HTR-8/SVneo (cell line): Measurements from ENCODE around the gene CACNA1A.
"Not testable (repeated sequence)": the region's sequence is repeated elsewhere in the genome, so short reads cannot be mapped to it uniquely, and the experiment has no call there.

Experiments used
- DNase-seq: peaks from one replicate; pipeline ENCODE4 v3.0.0; 2011; ENCODE audit warnings: low spot score, mixed read lengths; ENCODE audit not compliant: insufficient read length
- FAIRE-seq: peaks from 2 replicates; lab custom pipeline; 2011; peaks lifted over from hg19 to GRCh38; lab: Jason Lieb, UNC

Gene CACNA1A

GRCh38 chr19:13376537-13376936 is 129.7 kb downstream of the CACNA1A start:
- FAIRE-seq, result no peak

GRCh38 chr19:13373599-13373998 is 132.7 kb downstream of the CACNA1A start:
- DNase-seq, result no peak
- FAIRE-seq, result no peak

More at GRCh38 chr19:13376537-13376936, 129.7 kb downstream of the CACNA1A start:
- DNase-seq, result no peak

GRCh38 chr19:13370948-13371347 is 135.3 kb downstream of the CACNA1A start:
- FAIRE-seq (no peak), DNase-seq (no peak)

DNA sequence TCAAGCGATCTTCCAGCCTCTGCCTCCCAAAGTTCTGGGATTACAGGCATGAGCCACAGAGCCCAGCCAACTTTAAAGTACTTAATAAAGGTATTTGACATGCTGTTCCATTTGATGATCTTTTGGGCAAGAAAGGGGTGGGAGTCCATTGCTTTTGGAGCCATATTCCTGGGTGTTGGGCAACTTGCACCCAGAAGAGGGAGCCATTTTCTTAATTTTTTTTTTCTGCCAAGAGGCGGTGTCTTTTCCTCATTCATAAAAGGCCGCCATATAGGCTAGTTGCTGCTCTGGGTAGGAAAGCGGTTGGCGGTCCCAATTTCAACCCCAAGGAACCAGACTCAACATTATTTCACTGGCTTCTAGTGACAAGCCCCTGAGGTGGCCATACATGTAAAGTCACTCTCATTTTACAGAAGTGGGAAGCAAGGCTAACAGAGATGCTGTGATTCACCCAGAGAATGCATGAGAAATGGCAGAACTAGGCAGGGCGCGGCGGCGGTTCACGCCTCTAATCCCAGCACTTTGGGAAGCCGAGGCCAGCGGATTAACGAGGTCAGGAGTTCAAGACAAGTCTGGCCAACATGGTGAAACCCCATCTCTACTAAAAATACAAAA is 139.6 kb downstream of the CACNA1A start:
- DNase-seq, result peak; percentile 56
- no peak for FAIRE-seq

GRCh38 chr19:13363954-13364353 is 142.3 kb downstream of the CACNA1A start:
- FAIRE-seq (no peak), DNase-seq (no peak)

- FAIRE-seq (no peak), DNase-seq (no peak)
Measured at GRCh38 chr19:13363245-13363644, 143.0 kb downstream of the CACNA1A start.

DNA sequence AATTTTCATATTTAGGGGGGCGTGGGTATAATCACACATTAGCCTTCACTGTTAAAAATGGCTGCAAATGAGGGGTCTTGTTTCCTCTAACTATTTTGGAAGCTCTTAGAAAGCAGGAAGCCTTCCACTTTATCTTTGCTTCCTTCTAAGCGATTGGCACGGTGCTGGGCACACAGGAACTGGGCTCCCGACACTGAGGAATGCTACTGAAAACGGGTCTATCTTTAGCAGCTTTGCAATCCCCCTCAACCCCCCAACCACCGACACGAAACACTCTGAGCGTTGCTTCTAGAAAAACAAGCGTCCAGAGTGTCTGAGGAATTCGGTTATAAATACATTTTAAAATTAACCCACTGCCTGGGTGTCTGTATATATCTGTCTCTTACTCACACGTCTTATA is 143.6 kb downstream of the CACNA1A start:
- no peak for FAIRE-seq
- no peak for DNase-seq

DNA sequence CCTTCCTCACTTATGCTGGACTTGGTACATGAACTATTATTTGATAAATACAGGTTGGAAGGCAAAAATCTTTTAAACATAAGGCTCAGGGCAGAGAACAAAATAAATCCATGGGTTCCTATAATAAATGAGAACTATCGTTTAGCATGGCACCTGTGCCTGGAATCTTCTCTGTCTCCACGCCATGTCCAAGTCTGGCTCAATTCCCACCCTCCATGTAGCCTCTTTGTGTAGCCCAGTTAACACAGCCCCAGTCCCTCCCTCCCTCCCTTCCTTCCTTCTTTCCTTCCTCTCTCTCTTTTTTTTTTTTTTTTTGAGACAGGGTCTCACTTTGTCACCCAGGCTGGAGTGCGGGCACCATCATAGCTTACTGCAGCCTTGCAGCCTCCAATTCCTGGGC is 144.6 kb downstream of the CACNA1A start:
- not testable (repeated sequence) for FAIRE-seq, DNase-seq

- FAIRE-seq (no peak), DNase-seq (no peak)
Measured at GRCh38 chr19:13356686-13357280, 149.5 kb downstream of the CACNA1A start.

- FAIRE-seq (no peak), DNase-seq (no peak)
Measured at GRCh38 chr19:13356185-13356584, 150.1 kb downstream of the CACNA1A start.

- DNase-seq, result no peak
- no peak for FAIRE-seq
Measured at GRCh38 chr19:13355356-13355755, 150.9 kb downstream of the CACNA1A start.

- FAIRE-seq, result no peak
- no peak for DNase-seq
Measured at GRCh38 chr19:13353625-13354024, 152.7 kb downstream of the CACNA1A start.

- DNase-seq (no peak), FAIRE-seq (no peak)
Measured at GRCh38 chr19:13350759-13351158, 155.5 kb downstream of the CACNA1A start.

DNA sequence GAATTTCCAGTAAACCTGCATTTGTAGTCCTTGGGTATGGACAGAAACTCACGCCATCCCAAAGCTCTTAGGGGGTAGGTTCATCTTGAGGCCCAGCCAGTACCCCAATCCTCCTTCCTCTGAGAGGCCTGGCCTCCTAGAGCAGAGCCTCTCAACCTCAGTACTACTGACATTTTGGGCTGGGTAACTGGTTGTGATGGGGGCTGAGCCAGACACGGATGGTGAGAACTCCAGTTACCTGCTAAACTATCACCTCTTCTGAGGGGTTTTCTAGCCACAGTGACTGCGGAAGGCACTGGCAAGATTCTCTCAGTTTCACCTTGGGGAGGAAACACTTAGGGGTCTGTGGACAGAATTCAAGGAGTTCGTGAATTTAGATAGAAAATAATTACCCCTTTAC is 156.2 kb downstream of the CACNA1A start:
- no peak for FAIRE-seq
- DNase-seq, result no peak

- FAIRE-seq, result no peak
Measured at GRCh38 chr19:13347367-13347766, 158.9 kb downstream of the CACNA1A start.

DNA sequence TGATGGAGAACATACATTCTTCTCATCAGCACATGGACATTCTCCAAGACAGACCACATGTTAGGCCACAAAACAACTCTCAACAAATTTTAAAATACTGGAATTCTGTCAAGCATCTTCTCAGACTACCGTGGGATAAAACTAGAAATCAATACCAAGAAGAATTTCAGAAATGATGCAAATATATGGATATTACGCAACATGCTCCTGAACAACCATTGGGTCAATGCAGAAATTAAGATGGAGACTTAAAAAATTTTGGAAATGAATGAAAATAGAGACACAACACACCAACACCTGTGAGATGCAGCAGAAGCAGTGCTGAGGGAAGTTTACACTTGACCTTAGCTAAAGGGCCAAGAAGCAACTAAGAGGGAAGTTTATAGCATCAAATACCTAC is 162.8 kb downstream of the CACNA1A start:
- FAIRE-seq (no peak), DNase-seq (no peak)

More at GRCh38 chr19:13347367-13347766, 158.9 kb downstream of the CACNA1A start:
- DNase-seq, result no peak

DNA sequence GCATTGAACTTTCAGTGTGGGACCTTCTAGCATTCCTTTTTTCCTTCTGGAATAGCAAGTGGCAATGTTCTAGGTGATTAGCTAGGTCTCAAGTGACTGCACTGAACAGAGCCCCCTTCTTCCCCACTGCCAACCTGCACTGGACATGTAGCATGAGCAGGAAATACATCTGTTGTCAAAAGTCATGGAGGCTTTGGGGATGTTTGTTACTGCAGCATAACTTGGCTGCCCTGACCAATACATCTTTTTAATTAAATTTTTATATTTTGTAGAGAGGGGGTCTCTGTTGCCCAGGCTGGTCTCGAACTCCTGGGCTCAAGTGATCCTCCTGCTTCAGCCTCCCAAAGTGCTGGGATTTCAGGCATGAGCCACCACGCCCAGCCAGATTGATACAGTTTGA is 163.6 kb downstream of the CACNA1A start:
- FAIRE-seq (no peak), DNase-seq (no peak)

DNA sequence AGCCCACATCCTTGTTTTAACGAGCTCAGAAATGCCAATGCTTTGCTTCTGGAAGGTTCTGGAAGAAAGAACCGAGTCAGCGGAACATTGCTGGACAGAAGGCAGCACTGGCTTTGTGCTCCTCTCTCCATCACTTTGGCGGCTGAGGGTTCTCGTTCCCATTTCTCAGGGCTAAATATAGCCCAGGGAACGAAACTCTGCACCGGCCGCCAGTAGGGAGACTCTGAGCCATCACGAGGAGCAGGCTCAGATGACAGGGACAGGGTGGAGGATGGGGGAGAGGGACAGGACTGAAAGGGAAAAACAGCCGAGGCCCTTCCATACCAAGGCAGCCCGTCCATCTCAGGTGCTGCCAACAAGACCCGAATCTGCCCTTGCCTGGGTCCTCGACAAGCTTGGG is 166.4 kb downstream of the CACNA1A start:
- FAIRE-seq, result no peak
- no peak for DNase-seq

- no peak for DNase-seq
- FAIRE-seq, result no peak
Measured at GRCh38 chr19:13337181-13337580, 169.1 kb downstream of the CACNA1A start.

DNA sequence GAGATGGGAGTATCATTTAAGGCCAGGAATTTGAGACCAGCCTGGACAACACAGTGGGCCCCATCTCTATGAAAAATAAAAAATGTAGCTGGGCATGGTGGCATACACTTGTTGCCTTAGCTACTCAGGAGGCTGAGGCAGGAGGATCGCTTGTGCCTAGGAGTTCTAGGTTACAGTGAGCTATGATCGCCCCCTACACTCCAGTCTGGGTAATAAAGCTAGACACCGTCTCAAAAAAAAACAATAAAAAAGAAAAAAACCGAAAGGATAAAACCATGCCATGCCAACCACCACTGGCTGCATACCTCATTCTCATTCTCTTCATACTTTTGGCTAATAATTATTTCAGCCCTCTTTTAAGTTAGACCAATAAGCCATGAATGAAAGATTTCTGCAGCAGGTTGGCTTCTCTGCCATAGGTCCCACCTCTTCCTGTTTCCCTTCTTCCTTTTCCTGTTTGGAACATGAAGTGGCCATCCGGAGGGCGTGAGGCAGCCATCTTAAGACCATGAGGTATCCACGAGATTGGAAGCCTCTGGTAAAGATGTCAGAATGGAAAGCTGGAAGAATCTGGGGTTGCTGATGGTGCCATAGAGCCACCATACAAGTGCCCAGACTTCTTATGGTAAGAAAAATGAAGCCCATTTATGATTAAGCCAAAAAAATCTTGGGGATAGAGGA is 171.3 kb downstream of the CACNA1A start:
- DNase-seq (no peak), FAIRE-seq (no peak)

DNA sequence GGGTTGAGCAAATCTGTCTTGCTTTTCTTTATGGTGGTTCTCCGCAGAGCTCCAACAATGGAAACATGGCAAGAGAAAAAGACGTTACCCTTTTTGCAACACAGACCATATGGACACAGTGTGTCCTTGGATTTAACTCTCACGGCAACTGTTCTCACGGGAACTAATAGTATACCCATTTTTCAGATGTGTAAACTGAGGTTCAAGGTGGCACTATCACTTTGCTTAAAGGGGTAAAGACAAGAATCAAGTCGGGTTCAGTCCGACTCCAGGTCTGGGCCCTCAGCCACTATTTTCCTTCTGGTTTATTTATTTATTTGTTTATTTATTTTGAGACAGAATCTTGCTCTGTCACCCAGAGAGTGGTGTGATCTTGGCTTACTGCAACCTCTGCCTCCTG is 176.0 kb downstream of the CACNA1A start:
- FAIRE-seq (no peak), DNase-seq (no peak)

DNA sequence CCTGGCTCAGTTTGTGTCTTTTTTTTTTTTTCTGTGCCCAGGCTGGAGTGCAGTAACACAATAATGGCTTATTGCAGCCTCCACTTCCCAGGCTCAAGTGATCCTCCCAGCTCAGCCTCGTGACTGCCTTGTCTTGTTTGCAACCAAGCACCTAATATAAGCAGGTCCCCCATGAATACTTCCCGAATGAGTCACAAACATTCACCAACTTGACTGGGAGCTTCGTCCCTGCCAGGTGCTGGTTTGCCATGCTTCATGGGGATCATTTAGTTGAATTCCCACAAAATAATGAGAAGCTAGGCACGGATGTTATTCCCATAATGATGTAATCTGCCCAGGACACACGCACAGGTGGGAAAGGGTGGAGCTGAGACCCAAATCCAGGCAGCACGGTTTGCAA is 176.5 kb downstream of the CACNA1A start:
- no peak for FAIRE-seq
- DNase-seq, result no peak
